Right atrium auricular region (tissue), 2 donors: Measurements from ENCODE around the gene PA2G4. TPM values are rescaled to one million over a fixed set of nuclear protein-coding genes. Genes with fewer than 3 reads are reported as not detected.
"Not testable (repeated sequence)": the region's sequence is repeated elsewhere in the genome, so short reads cannot be mapped to it uniquely, and the experiment has no call there.

ENCODE experiments used
- DNase-seq: peaks from one replicate; pipeline ENCODE4 v3.0.0-alpha.2; 2019; ENCODE audit warnings: low spot score
- H3K27ac ChIP-seq, 2 donors: fragments of 200-600 bp; sonication (generic); 1 replicate in 1 of 2; 2 replicates in 1 of 2; pipeline ENCODE4 v1.5.1; 2016 to 2019
- H3K27me3 ChIP-seq, 2 donors: fragments of 200-600 bp; sonication (generic); one replicate each; pipeline versions ENCODE4 v1.5.1 to v1.6.0; 2017 to 2019
- H3K36me3 ChIP-seq: fragments of 200-600 bp; sonication (generic); one replicate; pipeline ENCODE4 v1.5.1; 2016
- H3K4me1 ChIP-seq, 2 donors: fragments of 200-600 bp; sonication (generic); one replicate each; pipeline versions ENCODE4 v1.5.1 to v1.6.0; 2017 to 2019
- H3K4me3 ChIP-seq, 2 donors: fragments of 200-600 bp; sonication (generic); 1 replicate in 1 of 2; 2 replicates in 1 of 2; pipeline ENCODE4 v1.5.1; 2017 to 2019; ENCODE audit warnings: mild to moderate bottlenecking in 1 of 2, moderate library complexity in 1 of 2
- H3K9me3 ChIP-seq, 2 donors: fragments of 200-600 bp; sonication (generic); one replicate each; pipeline ENCODE4 v1.5.1; 2019
- CTCF ChIP-seq, 2 donors: fragments of 200-600 bp; sonication (generic); IDR thresholded peaks; one replicate each; pipeline ENCODE4 v1.5.1; 2019; ENCODE audit warnings: antibody characterized with exemption in 2 of 2
- total RNA-seq, 2 donors: library from RNA; depleted of rRNA; stranded (reverse); fragments of >200 nt; gene quantifications; one replicate each; pipeline ENCODE4 v1.1.0, GENCODE V29; 2016

PA2G4 gene
- total RNA-seq, 2 donors from 2014 or later, result 91.4 to 116 TPM

- TF ChIP-seq CTCF (IDR thresholded peaks at IDR 0.05), result no peak
- DNase-seq, result no peak
- Histone ChIP-seq H3K9me3 (no peaks in the 10 kb centered on the region), H3K4me3 (peak overlapping the region; percentile 71 to 76), H3K27me3 (no peaks in the 10 kb centered on the region), H3K4me1 (peaks cover 0 to 29% of the 10 kb centered on the region in 2 donors), H3K36me3 (peaks cover 34% of the 10 kb centered on the region), H3K27ac (peak overlapping the region; percentile 94 to 95)
Measured at GRCh38 chr12:56115329-56115728, 11.0 kb downstream of the PA2G4 start.

DNA sequence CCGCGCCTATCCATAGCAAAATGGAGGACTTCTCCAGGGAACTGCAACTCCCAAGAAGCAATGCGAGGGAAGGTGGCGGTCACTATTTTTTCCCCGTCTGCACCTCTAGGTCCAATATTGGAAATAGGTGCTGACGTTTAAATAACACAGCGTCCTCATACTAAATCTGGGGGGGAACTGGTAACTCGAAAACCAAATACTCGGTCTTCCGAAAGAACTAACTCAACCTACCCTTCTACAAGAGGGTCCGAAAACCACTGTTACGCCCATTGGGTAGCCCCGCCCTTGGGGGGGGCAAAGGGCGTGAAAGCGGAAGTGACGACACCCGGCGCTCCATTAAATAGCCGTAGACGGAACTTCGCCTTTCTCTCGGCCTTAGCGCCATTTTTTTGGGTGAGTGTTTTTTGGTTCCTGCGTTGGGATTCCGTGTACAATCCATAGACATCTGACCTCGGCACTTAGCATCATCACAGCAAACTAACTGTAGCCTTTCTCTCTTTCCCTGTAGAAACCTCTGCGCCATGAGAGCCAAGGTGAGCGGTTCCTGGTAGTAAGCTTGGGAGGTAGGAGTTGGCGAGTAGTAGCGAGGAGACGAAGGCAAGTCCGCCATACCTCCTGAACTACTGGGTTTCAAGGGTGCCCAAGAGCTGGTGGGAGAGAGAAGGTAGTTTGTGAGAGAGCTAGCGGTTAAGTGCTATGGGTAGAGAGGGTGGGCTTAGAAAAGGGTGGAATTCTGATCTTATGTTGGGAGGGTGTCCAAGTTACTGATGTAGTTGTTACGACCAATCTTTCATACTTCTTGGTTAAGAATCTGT, 12.1 kb downstream of the PA2G4 start, which contains the start of gene RPL41:
TSS of gene RPL41 (plus strand) at position 367 of the 815 bp plus-strand sequence.
- H3K27me3 ChIP-seq, result no peaks in the 10 kb centered on the region
- no peak for TF ChIP-seq CTCF (IDR thresholded peaks at IDR 0.05)
- peaks cover 0 to 36% of the 10 kb centered on the region in 2 donors for H3K4me1 ChIP-seq
- no peaks in the 10 kb centered on the region for H3K9me3 ChIP-seq
- H3K27ac ChIP-seq, result peak within 1 kb of the TSS; percentile 94 to 95
- peak within 1 kb of the TSS; percentile 71 to 76 for H3K4me3 ChIP-seq
- DNase-seq, result peak; percentile 97
- peaks cover 30% of the 10 kb centered on the region for H3K36me3 ChIP-seq

DNA sequence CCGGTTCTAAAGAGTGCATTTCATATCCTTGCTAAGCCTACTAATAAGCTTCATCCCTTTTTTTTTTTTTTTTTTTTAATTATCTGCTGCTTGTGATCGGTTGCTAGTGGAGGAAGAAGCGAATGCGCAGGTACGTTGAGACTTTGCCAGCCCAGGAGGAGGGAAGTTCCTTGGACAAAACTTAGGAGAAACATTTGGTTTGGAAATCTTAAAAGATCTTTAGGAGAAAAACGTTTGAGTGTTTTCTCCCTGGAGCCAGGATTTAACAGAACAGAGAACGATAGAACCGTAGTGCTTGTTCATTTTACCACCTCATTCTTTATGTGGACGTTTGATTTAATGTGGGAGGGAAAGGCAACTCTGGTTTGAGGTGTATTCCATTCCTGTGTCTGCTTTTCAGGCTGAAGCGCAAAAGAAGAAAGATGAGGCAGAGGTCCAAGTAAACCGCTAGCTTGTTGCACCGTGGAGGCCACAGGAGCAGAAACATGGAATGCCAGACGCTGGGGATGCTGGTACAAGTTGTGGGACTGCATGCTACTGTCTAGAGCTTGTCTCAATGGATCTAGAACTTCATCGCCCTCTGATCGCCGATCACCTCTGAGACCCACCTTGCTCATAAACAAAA, 12.8 kb downstream of the PA2G4 start:
- DNase-seq, H3K27me3 ChIP-seq, H3K9me3 ChIP-seq: not testable (repeated sequence)
- peaks cover 0 to 43% of the 10 kb centered on the region in 2 donors for H3K4me1 ChIP-seq
- H3K4me3 ChIP-seq, result peak overlapping the region; percentile 71 to 76
- peak overlapping the region; percentile 94 to 95 for H3K27ac ChIP-seq
- H3K36me3 ChIP-seq, result peaks cover 25% of the 10 kb centered on the region

DNA sequence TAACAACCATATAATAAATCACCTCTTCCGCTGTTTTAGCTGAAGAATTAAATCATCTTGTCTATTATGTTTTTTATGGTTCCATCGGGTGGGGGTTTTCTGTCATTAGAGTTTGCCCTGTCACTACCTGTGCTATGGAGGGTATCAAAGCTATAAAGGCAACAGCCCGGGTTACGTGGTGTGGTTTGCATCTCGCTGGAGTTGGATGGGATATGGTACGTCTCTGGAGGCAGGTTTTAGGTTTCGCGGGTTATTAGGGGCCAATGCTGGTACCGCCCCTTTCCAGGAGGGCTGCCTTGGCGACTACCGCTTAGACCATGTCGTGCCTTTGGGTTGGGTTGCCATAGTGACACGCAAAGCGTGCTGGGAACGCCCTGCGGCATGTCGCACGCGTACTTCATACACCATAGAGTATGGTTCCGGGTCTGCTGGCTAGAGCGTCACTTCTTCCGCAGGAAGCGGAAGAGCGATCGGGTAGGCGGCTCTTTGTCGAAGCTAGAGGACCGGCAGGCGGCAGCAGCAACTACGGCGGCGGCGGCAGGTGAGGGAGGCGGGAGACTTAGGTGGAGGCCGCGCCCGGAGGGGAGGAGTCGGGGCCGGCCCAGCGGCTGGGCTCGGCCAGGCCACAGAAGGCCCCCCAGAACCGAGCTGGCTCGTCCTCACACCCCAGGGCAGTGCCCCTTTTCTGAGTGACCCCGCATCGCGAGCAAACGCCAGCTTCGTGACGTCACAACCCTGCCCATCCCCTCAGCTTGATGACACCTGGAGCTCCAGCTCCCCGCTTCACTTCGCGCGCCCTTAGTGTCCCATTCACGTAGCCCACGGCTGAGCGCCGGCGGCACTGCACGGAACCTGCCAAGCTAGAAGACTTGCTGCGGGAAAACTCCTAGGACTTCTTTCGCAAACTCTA, 13.7 kb downstream of the PA2G4 start, which contains the start of gene ZC3H10:
TSS of gene ZC3H10 (plus strand) at position 489 of the 910 bp plus-strand sequence. CDS start 2,297 bp downstream, outside the sequence.
- H3K27me3 ChIP-seq, result no peaks in the 10 kb centered on the region
- H3K4me3 ChIP-seq, result peak within 1 kb of the TSS; percentile 71 to 76
- TF ChIP-seq CTCF (IDR thresholded peaks at IDR 0.05), result peak in 1 of 2 donors; percentile 65
- peaks cover 0 to 52% of the 10 kb centered on the region in 2 donors for H3K4me1 ChIP-seq
- no peaks in the 10 kb centered on the region for H3K9me3 ChIP-seq
- peak within 1 kb of the TSS; percentile 94 to 95 for H3K27ac ChIP-seq
- peak; percentile 100 for DNase-seq
- peaks cover 17% of the 10 kb centered on the region for H3K36me3 ChIP-seq

GRCh38 chr12:56118688-56119357, 14.5 kb downstream of the PA2G4 start:
- H3K4me1 ChIP-seq, result peaks cover 0 to 52% of the 10 kb centered on the region in 2 donors
- H3K9me3 ChIP-seq, result no peaks in the 10 kb centered on the region
- H3K27me3 ChIP-seq, result no peaks in the 10 kb centered on the region
- DNase-seq, result no peak
- H3K27ac ChIP-seq, result peak overlapping the region; percentile 85 to 95
- no peak for TF ChIP-seq CTCF (IDR thresholded peaks at IDR 0.05)
- H3K4me3 ChIP-seq, result peak overlapping the region; percentile 59 to 76
- H3K36me3 ChIP-seq, result peaks cover 10% of the 10 kb centered on the region
